ENCODE results near the gene ANAPC15.
A peak's percentile ranks its signal among the peaks of the same experiment; 100 is the strongest.

ANAPC15 gene

GRCh38 chr11:72084965-72085364, 27.5 kb downstream of the ANAPC15 start:
- DNase-seq, result no peak

GRCh38 chr11:72084076-72084475, 28.4 kb downstream of the ANAPC15 start:
- no peak for DNase-seq

GRCh38 chr11:72083414-72083813, 29.1 kb downstream of the ANAPC15 start:
- no peak for DNase-seq

- DNase-seq, result no peak
Observed at GRCh38 chr11:72081821-72082453, 30.6 kb downstream of the ANAPC15 start.

- DNase-seq, result no peak
Observed at GRCh38 chr11:72081184-72081644, 31.3 kb downstream of the ANAPC15 start.

- DNase-seq, result peak; percentile 100
Observed at GRCh38 chr11:72080326-72081183, 31.9 kb downstream of the ANAPC15 start, which contains the start of the genes LRRC51 and NUMA1. Gene LRRC51, plus strand, starts transcription at chr11:72080850. Its CDS starts 8,234 bp downstream, at chr11:72089084. Gene NUMA1, minus strand, starts transcription at chr11:72080542. Its CDS starts 44,599 bp downstream, at chr11:72035943.

- DNase-seq, result no peak
Observed at GRCh38 chr11:72079819-72080325, 32.6 kb downstream of the ANAPC15 start.

GRCh38 chr11:72078477-72078876, 34.0 kb downstream of the ANAPC15 start:
- DNase-seq, result no peak

- no peak for DNase-seq
Observed at GRCh38 chr11:72075756-72076155, 36.7 kb downstream of the ANAPC15 start.

GRCh38 chr11:72075109-72075508, 37.4 kb downstream of the ANAPC15 start:
- peak; percentile 33 for DNase-seq

GRCh38 chr11:72072348-72072747, 40.1 kb downstream of the ANAPC15 start:
- peak; percentile 79 for DNase-seq

- no peak for DNase-seq
Observed at GRCh38 chr11:72070491-72070890, 42.0 kb downstream of the ANAPC15 start.

GRCh38 chr11:72069787-72070251, 42.7 kb downstream of the ANAPC15 start:
- DNase-seq, result peak; percentile 74

GRCh38 chr11:72069200-72069599, 43.3 kb downstream of the ANAPC15 start:
- no peak for DNase-seq

- DNase-seq, result no peak
Observed at GRCh38 chr11:72067676-72068075, 44.8 kb downstream of the ANAPC15 start.

- DNase-seq, result no peak
Observed at GRCh38 chr11:72067266-72067665, 45.2 kb downstream of the ANAPC15 start.

GRCh38 chr11:72066855-72067254, 45.6 kb downstream of the ANAPC15 start:
- DNase-seq, result no peak

GRCh38 chr11:72061739-72062396, 50.6 kb downstream of the ANAPC15 start:
- DNase-seq, result no peak

All from fibroblast of skin of scalp (primary cell).